ENCODE results near the gene TEX22.

Gene TEX22

DNA sequence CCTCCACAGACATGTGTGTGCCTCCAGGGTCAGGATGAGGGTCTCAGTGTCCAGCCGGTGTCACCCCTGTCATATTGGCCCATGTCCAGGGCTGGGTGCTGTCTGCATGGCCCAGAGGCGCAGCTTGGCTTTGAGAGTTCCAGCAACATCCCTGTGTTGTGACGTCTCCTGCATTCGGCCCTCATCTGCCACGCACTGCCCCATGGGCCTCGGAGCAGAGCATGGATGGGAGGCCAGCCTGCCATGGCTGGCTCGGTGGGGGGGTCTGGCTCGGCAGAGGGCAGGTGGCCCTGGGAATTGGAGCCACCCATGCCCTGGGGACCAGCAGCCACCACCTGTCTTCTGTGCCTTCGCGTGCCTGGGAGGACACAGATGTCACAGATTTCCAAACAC is 10.8 kb upstream of the TEX22 start:
- H3K36me3 ChIP-seq (replicated peaks; ENCODE audit: insufficient read depth, low read length) = no peaks in the 10 kb centered on the region
- no peak overlapping the region for H2AFZ ChIP-seq (ENCODE audit: low read length)
- H3K79me2 ChIP-seq (ENCODE audit: low read length) = no peaks in the 10 kb centered on the region
- H3F3A ChIP-seq (ENCODE audit: insufficient read depth, low read length) = no peaks in the 10 kb centered on the region
- H3K9me2 ChIP-seq (replicated peaks; ENCODE audit: insufficient read depth, low read length) = no peaks in the 10 kb centered on the region
- DNase-seq = no peak
- no peaks in the 10 kb centered on the region for H4K20me1 ChIP-seq (ENCODE audit: insufficient read depth, low read length)
- no peak overlapping the region for H3K9ac ChIP-seq (ENCODE audit: low read length)
- no peaks in the 10 kb centered on the region for H3K9me3 ChIP-seq (replicated peaks; ENCODE audit: insufficient read depth, low read length)
- no peak overlapping the region for H3K4me2 ChIP-seq (ENCODE audit: low read depth, low read length)
- no peak overlapping the region for H3K4me3 ChIP-seq (ENCODE audit: low read length)
- no peaks in the 10 kb centered on the region for H3K27me3 ChIP-seq (replicated peaks; ENCODE audit: insufficient read depth, low read length)
- H3K4me1 ChIP-seq (ENCODE audit: low read length) = no peaks in the 10 kb centered on the region
- TF ChIP-seq CTCF (IDR thresholded peaks at IDR 0.05; ENCODE audit: low read length) (no peak), EZH2 (optimal IDR thresholded peaks at IDR 0.05; ENCODE audit: low read depth, low read length) (no peak), EZH2phosphoT487 (IDR thresholded peaks at IDR 0.05; ENCODE audit: low read length) (no peak)
- H3K27ac ChIP-seq (ENCODE audit: low read length) = no peak overlapping the region

- Histone ChIP-seq H3K79me2 (ENCODE audit: low read length) (no peaks in the 10 kb centered on the region), H3K9me2 (replicated peaks; ENCODE audit: insufficient read depth, low read length) (no peaks in the 10 kb centered on the region), H3K27me3 (replicated peaks; ENCODE audit: insufficient read depth, low read length) (no peaks in the 10 kb centered on the region), H3K4me1 (ENCODE audit: low read length) (no peaks in the 10 kb centered on the region), H3K27ac (ENCODE audit: low read length) (no peak overlapping the region), H3F3A (ENCODE audit: insufficient read depth, low read length) (no peaks in the 10 kb centered on the region), H3K9ac (ENCODE audit: low read length) (no peak overlapping the region), H2AFZ (ENCODE audit: low read length) (no peak overlapping the region), H3K36me3 (replicated peaks; ENCODE audit: insufficient read depth, low read length) (no peaks in the 10 kb centered on the region), H4K20me1 (ENCODE audit: insufficient read depth, low read length) (no peaks in the 10 kb centered on the region), H3K4me3 (ENCODE audit: low read length) (no peak overlapping the region), H3K9me3 (replicated peaks; ENCODE audit: insufficient read depth, low read length) (no peaks in the 10 kb centered on the region), H3K4me2 (ENCODE audit: low read depth, low read length) (no peak overlapping the region)
- no peak for TF ChIP-seq CTCF (IDR thresholded peaks at IDR 0.05; ENCODE audit: low read length)
- TF ChIP-seq EZH2phosphoT487 (IDR thresholded peaks at IDR 0.05; ENCODE audit: low read length) = no peak
- TF ChIP-seq EZH2 (optimal IDR thresholded peaks at IDR 0.05; ENCODE audit: low read depth, low read length) = no peak
- DNase-seq = no peak
These were observed 10.0 kb upstream of the TEX22 start for GRCh38 chr14:105388110-105388951.

- no peak for DNase-seq
- Histone ChIP-seq H3F3A (ENCODE audit: insufficient read depth, low read length) (no peaks in the 10 kb centered on the region), H3K9me3 (replicated peaks; ENCODE audit: insufficient read depth, low read length) (no peaks in the 10 kb centered on the region), H3K27ac (ENCODE audit: low read length) (no peak overlapping the region), H3K4me2 (ENCODE audit: low read depth, low read length) (no peak overlapping the region), H3K27me3 (replicated peaks; ENCODE audit: insufficient read depth, low read length) (no peaks in the 10 kb centered on the region), H3K79me2 (ENCODE audit: low read length) (no peaks in the 10 kb centered on the region), H3K9ac (ENCODE audit: low read length) (no peak overlapping the region), H3K4me3 (ENCODE audit: low read length) (no peak overlapping the region), H2AFZ (ENCODE audit: low read length) (no peak overlapping the region), H3K36me3 (replicated peaks; ENCODE audit: insufficient read depth, low read length) (no peaks in the 10 kb centered on the region), H3K9me2 (replicated peaks; ENCODE audit: insufficient read depth, low read length) (no peaks in the 10 kb centered on the region), H4K20me1 (ENCODE audit: insufficient read depth, low read length) (no peaks in the 10 kb centered on the region), H3K4me1 (ENCODE audit: low read length) (no peaks in the 10 kb centered on the region)
- TF ChIP-seq EZH2 (optimal IDR thresholded peaks at IDR 0.05; ENCODE audit: low read depth, low read length) = no peak
- no peak for TF ChIP-seq EZH2phosphoT487 (IDR thresholded peaks at IDR 0.05; ENCODE audit: low read length)
- TF ChIP-seq CTCF (IDR thresholded peaks at IDR 0.05; ENCODE audit: low read length) = no peak
These were observed 9.4 kb upstream of the TEX22 start for GRCh38 chr14:105388976-105389375.

Measured in MM.1S (cell line).